ENCODE measurements around the gene RPS6KA1.

RPS6KA1 gene

GRCh38 chr1:26529655-26530409, at the start of gene RPS6KA1:
Gene RPS6KA1 (plus strand): TSS chr1:26529761. CDS start chr1:26529921, 160 bp downstream.
- H3K36me3 ChIP-seq = no peaks in the 10 kb centered on the region
- H3K4me3 ChIP-seq (ENCODE audit: low read depth in 1 of 2, low read length in 1 of 2) = peak within 1 kb of the TSS; percentile 69 to 80
- H3K27me3 ChIP-seq = no peaks in the 10 kb centered on the region
- H3K27ac ChIP-seq = peak within 1 kb of the TSS; percentile 76
- TF ChIP-seq, protein P1, sequence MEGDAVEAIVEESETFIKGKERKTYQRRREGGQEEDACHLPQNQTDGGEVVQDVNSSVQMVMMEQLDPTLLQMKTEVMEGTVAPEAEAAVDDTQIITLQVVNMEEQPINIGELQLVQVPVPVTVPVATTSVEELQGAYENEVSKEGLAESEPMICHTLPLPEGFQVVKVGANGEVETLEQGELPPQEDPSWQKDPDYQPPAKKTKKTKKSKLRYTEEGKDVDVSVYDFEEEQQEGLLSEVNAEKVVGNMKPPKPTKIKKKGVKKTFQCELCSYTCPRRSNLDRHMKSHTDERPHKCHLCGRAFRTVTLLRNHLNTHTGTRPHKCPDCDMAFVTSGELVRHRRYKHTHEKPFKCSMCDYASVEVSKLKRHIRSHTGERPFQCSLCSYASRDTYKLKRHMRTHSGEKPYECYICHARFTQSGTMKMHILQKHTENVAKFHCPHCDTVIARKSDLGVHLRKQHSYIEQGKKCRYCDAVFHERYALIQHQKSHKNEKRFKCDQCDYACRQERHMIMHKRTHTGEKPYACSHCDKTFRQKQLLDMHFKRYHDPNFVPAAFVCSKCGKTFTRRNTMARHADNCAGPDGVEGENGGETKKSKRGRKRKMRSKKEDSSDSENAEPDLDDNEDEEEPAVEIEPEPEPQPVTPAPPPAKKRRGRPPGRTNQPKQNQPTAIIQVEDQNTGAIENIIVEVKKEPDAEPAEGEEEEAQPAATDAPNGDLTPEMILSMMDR (IDR thresholded peaks at IDR 0.05) = peak; percentile 14
- no peaks in the 10 kb centered on the region for H3K9me3 ChIP-seq
- H3K4me1 ChIP-seq (ENCODE audit: control insufficient read depth in 1 of 2, insufficient read depth in 1 of 2, low read depth in 1 of 2, low read length in 1 of 2) = peaks cover 31% of the 10 kb centered on the region in 2 experiments

GRCh38 chr1:26482921-26483320, 46.6 kb upstream of the RPS6KA1 start:
- no peak overlapping the region for H3K27ac ChIP-seq
- H3K4me1 ChIP-seq (ENCODE audit: control insufficient read depth in 1 of 2, insufficient read depth in 1 of 2, low read depth in 1 of 2, low read length in 1 of 2) = no peaks in the 10 kb centered on the region
- no peaks in the 10 kb centered on the region for H3K27me3 ChIP-seq
- H3K36me3 ChIP-seq = peaks cover 19% of the 10 kb centered on the region
- TF ChIP-seq, protein P1 (IDR thresholded peaks at IDR 0.05) = no peak
- H3K4me3 ChIP-seq (ENCODE audit: low read depth in 1 of 2, low read length in 1 of 2) = no peak overlapping the region
- no peaks in the 10 kb centered on the region for H3K9me3 ChIP-seq

- Histone ChIP-seq H3K9me3 (no peaks in the 10 kb centered on the region), H3K27me3 (no peaks in the 10 kb centered on the region), H3K36me3 (peaks cover 14% of the 10 kb centered on the region), H3K4me1 (ENCODE audit: control insufficient read depth in 1 of 2, insufficient read depth in 1 of 2, low read depth in 1 of 2, low read length in 1 of 2) (no peaks in the 10 kb centered on the region), H3K27ac (no peak overlapping the region), H3K4me3 (ENCODE audit: low read depth in 1 of 2, low read length in 1 of 2) (no peak overlapping the region)
- TF ChIP-seq, protein P1 (IDR thresholded peaks at IDR 0.05) = no peak
Observed at GRCh38 chr1:26483980-26484379, 45.6 kb upstream of the RPS6KA1 start.

DNA sequence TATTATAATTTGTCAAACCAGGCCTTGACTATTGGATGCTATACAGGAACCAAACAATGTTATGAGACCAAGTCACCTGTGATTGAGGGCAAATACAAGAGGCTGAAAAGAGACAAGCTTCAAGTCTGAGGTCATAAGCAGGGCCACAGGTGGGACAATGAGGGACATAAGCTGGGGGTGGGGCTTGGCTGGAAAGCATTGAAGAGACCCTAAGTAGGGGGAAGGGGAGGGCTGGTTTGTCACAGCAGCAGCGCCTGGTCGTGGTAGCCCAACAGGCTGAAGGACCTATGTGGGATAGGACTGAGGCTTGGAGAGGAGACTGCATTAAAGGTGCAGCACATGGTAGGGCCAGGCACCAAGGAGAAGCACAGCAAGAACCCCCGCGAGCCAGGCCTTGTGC, 39.4 kb upstream of the RPS6KA1 start:
- H3K36me3 ChIP-seq = no peaks in the 10 kb centered on the region
- H3K9me3 ChIP-seq = no peaks in the 10 kb centered on the region
- H3K4me3 ChIP-seq (ENCODE audit: low read depth in 1 of 2, low read length in 1 of 2) = no peak overlapping the region
- H3K27me3 ChIP-seq = no peaks in the 10 kb centered on the region
- TF ChIP-seq, protein P1 (IDR thresholded peaks at IDR 0.05) = no peak
- no peaks in the 10 kb centered on the region for H3K4me1 ChIP-seq (ENCODE audit: control insufficient read depth in 1 of 2, insufficient read depth in 1 of 2, low read depth in 1 of 2, low read length in 1 of 2)
- H3K27ac ChIP-seq = no peak overlapping the region

GRCh38 chr1:26493267-26493666, 36.3 kb upstream of the RPS6KA1 start:
- Histone ChIP-seq H3K4me3 (ENCODE audit: low read depth in 1 of 2, low read length in 1 of 2) (no peak overlapping the region), H3K36me3 (no peaks in the 10 kb centered on the region), H3K27ac (no peak overlapping the region), H3K9me3 (no peaks in the 10 kb centered on the region), H3K27me3 (no peaks in the 10 kb centered on the region), H3K4me1 (ENCODE audit: control insufficient read depth in 1 of 2, insufficient read depth in 1 of 2, low read depth in 1 of 2, low read length in 1 of 2) (no peaks in the 10 kb centered on the region)
- TF ChIP-seq, protein P1 (IDR thresholded peaks at IDR 0.05) = no peak

Measured in neutrophil (primary cell).